Panc1 (cell line): ENCODE results near the gene KDM1A.

ENCODE experiments used
- POLR2AphosphoS5 ChIP-seq: IDR thresholded peaks from 2 replicates; pipeline ENCODE4 v1.6.1; 2012; ENCODE audit warnings: mild to moderate bottlenecking, low read depth, low read length, moderate library complexity
- SIN3A ChIP-seq: IDR thresholded peaks from 2 replicates; pipeline ENCODE4 v1.6.1; 2012; ENCODE audit warnings: low read depth, mild to moderate bottlenecking, low read length, moderate library complexity, borderline replicate concordance; ENCODE audit not compliant: insufficient read depth
- TCF7L2 ChIP-seq: IDR thresholded peaks from 2 replicates; pipeline ENCODE4 v1.6.1; 2011; ENCODE audit warnings: mild to moderate bottlenecking, low read depth, low read length, inconsistent platforms
- TF ChIP-seq, protein P1 (sequence below): fragments of 450-650 bp; IDR thresholded peaks from 2 replicates; pipeline ENCODE4 v1.5.1; 2017; ENCODE audit warnings: mild to moderate bottlenecking
- TF ChIP-seq, protein P2 (sequence below), 2 experiments: IDR thresholded peaks; 2 replicates each; pipeline ENCODE4 v1.6.1; 2011 to 2012; ENCODE audit warnings: low read depth in 2 of 2, control low read depth in 1 of 2, low read length in 1 of 2, mild to moderate bottlenecking in 1 of 2, moderate library complexity in 1 of 2; ENCODE audit not compliant: insufficient read depth in 1 of 2

DNA sequence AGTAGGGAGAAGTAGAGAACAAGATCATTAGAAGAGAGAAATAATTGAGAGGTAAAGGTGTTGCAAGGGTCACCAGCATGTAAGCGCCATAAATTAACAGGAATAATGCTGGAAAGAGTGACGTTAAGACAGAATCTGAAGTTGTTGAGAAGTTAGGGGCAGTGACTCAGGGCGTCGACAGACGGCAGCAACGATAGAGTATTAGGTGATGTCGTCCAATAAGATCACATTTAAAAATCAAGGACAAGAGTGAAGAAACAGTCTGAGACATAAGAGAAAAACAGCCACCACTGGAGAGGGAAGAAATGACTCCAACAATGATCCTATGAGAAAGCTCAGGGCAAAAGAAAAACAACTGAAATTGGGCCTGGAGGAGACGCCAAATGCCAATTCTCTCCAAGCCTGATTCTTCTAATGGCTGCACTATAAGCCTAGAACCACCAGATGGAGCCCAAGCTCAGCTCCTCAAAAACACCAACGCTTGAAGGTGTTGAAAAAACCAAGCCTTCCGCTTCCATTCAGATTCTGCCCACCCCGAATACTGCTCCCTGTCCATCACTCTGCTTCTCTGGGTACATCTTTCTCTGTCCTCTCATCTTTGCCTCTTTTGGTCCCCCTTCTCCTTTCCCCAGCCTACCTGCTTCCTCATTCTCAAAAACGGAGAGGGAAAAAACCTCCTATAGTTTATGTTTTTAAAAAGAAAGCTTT, 79.3 kb downstream of the KDM1A start:
- TF ChIP-seq, protein P1, sequence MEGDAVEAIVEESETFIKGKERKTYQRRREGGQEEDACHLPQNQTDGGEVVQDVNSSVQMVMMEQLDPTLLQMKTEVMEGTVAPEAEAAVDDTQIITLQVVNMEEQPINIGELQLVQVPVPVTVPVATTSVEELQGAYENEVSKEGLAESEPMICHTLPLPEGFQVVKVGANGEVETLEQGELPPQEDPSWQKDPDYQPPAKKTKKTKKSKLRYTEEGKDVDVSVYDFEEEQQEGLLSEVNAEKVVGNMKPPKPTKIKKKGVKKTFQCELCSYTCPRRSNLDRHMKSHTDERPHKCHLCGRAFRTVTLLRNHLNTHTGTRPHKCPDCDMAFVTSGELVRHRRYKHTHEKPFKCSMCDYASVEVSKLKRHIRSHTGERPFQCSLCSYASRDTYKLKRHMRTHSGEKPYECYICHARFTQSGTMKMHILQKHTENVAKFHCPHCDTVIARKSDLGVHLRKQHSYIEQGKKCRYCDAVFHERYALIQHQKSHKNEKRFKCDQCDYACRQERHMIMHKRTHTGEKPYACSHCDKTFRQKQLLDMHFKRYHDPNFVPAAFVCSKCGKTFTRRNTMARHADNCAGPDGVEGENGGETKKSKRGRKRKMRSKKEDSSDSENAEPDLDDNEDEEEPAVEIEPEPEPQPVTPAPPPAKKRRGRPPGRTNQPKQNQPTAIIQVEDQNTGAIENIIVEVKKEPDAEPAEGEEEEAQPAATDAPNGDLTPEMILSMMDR: peak; percentile 93
- TF ChIP-seq POLR2AphosphoS5 (no peak), SIN3A (no peak), TCF7L2 (no peak)
- TF ChIP-seq, protein P2, sequence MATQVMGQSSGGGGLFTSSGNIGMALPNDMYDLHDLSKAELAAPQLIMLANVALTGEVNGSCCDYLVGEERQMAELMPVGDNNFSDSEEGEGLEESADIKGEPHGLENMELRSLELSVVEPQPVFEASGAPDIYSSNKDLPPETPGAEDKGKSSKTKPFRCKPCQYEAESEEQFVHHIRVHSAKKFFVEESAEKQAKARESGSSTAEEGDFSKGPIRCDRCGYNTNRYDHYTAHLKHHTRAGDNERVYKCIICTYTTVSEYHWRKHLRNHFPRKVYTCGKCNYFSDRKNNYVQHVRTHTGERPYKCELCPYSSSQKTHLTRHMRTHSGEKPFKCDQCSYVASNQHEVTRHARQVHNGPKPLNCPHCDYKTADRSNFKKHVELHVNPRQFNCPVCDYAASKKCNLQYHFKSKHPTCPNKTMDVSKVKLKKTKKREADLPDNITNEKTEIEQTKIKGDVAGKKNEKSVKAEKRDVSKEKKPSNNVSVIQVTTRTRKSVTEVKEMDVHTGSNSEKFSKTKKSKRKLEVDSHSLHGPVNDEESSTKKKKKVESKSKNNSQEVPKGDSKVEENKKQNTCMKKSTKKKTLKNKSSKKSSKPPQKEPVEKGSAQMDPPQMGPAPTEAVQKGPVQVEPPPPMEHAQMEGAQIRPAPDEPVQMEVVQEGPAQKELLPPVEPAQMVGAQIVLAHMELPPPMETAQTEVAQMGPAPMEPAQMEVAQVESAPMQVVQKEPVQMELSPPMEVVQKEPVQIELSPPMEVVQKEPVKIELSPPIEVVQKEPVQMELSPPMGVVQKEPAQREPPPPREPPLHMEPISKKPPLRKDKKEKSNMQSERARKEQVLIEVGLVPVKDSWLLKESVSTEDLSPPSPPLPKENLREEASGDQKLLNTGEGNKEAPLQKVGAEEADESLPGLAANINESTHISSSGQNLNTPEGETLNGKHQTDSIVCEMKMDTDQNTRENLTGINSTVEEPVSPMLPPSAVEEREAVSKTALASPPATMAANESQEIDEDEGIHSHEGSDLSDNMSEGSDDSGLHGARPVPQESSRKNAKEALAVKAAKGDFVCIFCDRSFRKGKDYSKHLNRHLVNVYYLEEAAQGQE (IDR thresholded peaks at IDR 0.05; ENCODE audit: insufficient read depth in 1 of 2, low read depth in 2 of 2, low read length in 1 of 2): no peak
